ENCODE data around the gene PSMD13.

PSMD13 gene

GRCh38 chr11:282630-283360 is 46.0 kb downstream of the PSMD13 start:
- no peak overlapping the region for H2AFZ ChIP-seq (ENCODE audit: low read depth, low read length, severe bottlenecking)
- TF ChIP-seq CTCF (IDR thresholded peaks at IDR 0.05; ENCODE audit: insufficient read depth, low read length, poor library complexity, severe bottlenecking) = no peak
- no peak for TF ChIP-seq EZH2phosphoT487 (conservative IDR thresholded peaks at IDR 0.05; ENCODE audit: low read length)
- H3K4me2 ChIP-seq (ENCODE audit: low read depth, low read length, poor library complexity, severe bottlenecking) = no peak overlapping the region
- no peak overlapping the region for H3K4me3 ChIP-seq (ENCODE audit: insufficient read depth, low read length, poor library complexity, severe bottlenecking)
- no peak overlapping the region for H3K9ac ChIP-seq (ENCODE audit: low read length)
- no peak overlapping the region for H3K27ac ChIP-seq (ENCODE audit: low read depth, low read length)
- H4K20me1 ChIP-seq (ENCODE audit: low read depth, low read length) = no peaks in the 10 kb centered on the region
- H3K27me3 ChIP-seq (ENCODE audit: low read length) = no peaks in the 10 kb centered on the region
- H3K79me2 ChIP-seq (ENCODE audit: insufficient read depth, low read length) = no peaks in the 10 kb centered on the region
- no peaks in the 10 kb centered on the region for H3F3A ChIP-seq (ENCODE audit: insufficient read depth)
- no peaks in the 10 kb centered on the region for H3K9me2 ChIP-seq (replicated peaks; ENCODE audit: insufficient read depth, low read length)
- no peaks in the 10 kb centered on the region for H3K36me3 ChIP-seq (ENCODE audit: low read length)
- no peaks in the 10 kb centered on the region for H3K9me3 ChIP-seq (ENCODE audit: insufficient read depth, low read length)

- H3K4me3 ChIP-seq (ENCODE audit: insufficient read depth, low read length, poor library complexity, severe bottlenecking) = no peak overlapping the region
- no peak overlapping the region for H3K27ac ChIP-seq (ENCODE audit: low read depth, low read length)
- H3K9me3 ChIP-seq (ENCODE audit: insufficient read depth, low read length) = no peaks in the 10 kb centered on the region
- no peak overlapping the region for H3K9ac ChIP-seq (ENCODE audit: low read length)
- no peak overlapping the region for H3K4me2 ChIP-seq (ENCODE audit: low read depth, low read length, poor library complexity, severe bottlenecking)
- no peaks in the 10 kb centered on the region for H3K27me3 ChIP-seq (ENCODE audit: low read length)
- H3F3A ChIP-seq (ENCODE audit: insufficient read depth) = no peaks in the 10 kb centered on the region
- TF ChIP-seq CTCF (IDR thresholded peaks at IDR 0.05; ENCODE audit: insufficient read depth, low read length, poor library complexity, severe bottlenecking) (no peak), EZH2phosphoT487 (conservative IDR thresholded peaks at IDR 0.05; ENCODE audit: low read length) (no peak)
- no peaks in the 10 kb centered on the region for H4K20me1 ChIP-seq (ENCODE audit: low read depth, low read length)
- no peaks in the 10 kb centered on the region for H3K9me2 ChIP-seq (replicated peaks; ENCODE audit: insufficient read depth, low read length)
- no peaks in the 10 kb centered on the region for H3K36me3 ChIP-seq (ENCODE audit: low read length)
- H2AFZ ChIP-seq (ENCODE audit: low read depth, low read length, severe bottlenecking) = no peak overlapping the region
- H3K79me2 ChIP-seq (ENCODE audit: insufficient read depth, low read length) = no peaks in the 10 kb centered on the region
These were observed 46.8 kb downstream of the PSMD13 start for GRCh38 chr11:283405-284104.

GRCh38 chr11:284105-285020 is 47.6 kb downstream of the PSMD13 start:
- no peak overlapping the region for H3K4me3 ChIP-seq (ENCODE audit: insufficient read depth, low read length, poor library complexity, severe bottlenecking)
- H3K9me2 ChIP-seq (replicated peaks; ENCODE audit: insufficient read depth, low read length) = no peaks in the 10 kb centered on the region
- no peaks in the 10 kb centered on the region for H3K27me3 ChIP-seq (ENCODE audit: low read length)
- no peaks in the 10 kb centered on the region for H3K79me2 ChIP-seq (ENCODE audit: insufficient read depth, low read length)
- no peak overlapping the region for H2AFZ ChIP-seq (ENCODE audit: low read depth, low read length, severe bottlenecking)
- H3K27ac ChIP-seq (ENCODE audit: low read depth, low read length) = no peak overlapping the region
- no peaks in the 10 kb centered on the region for H4K20me1 ChIP-seq (ENCODE audit: low read depth, low read length)
- no peaks in the 10 kb centered on the region for H3F3A ChIP-seq (ENCODE audit: insufficient read depth)
- TF ChIP-seq EZH2phosphoT487 (conservative IDR thresholded peaks at IDR 0.05; ENCODE audit: low read length) = no peak
- no peak for TF ChIP-seq CTCF (IDR thresholded peaks at IDR 0.05; ENCODE audit: insufficient read depth, low read length, poor library complexity, severe bottlenecking)
- H3K4me2 ChIP-seq (ENCODE audit: low read depth, low read length, poor library complexity, severe bottlenecking) = no peak overlapping the region
- no peaks in the 10 kb centered on the region for H3K36me3 ChIP-seq (ENCODE audit: low read length)
- H3K9me3 ChIP-seq (ENCODE audit: insufficient read depth, low read length) = no peaks in the 10 kb centered on the region
- H3K9ac ChIP-seq (ENCODE audit: low read length) = no peak overlapping the region
